ENCODE data around the gene PLSCR4.
"Not testable (repeated sequence)": the region's sequence is repeated elsewhere in the genome, so short reads cannot be mapped to it uniquely, and the experiment has no call there.

PLSCR4 gene, protein sequence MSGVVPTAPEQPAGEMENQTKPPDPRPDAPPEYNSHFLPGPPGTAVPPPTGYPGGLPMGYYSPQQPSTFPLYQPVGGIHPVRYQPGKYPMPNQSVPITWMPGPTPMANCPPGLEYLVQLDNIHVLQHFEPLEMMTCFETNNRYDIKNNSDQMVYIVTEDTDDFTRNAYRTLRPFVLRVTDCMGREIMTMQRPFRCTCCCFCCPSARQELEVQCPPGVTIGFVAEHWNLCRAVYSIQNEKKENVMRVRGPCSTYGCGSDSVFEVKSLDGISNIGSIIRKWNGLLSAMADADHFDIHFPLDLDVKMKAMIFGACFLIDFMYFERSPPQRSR
- 0 to 0.49 (median 0.08) reads per million in 18 experiments for total RNA-seq

- DNase-seq: peak in 1 of 2 donors; percentile 23
Measured at GRCh38 chr3:146250449-146251382, at the start of gene PLSCR4. PLSCR4 (minus strand) TSS chr3:146251105; CDS start chr3:146222071, 29,034 bp downstream.

DNA sequence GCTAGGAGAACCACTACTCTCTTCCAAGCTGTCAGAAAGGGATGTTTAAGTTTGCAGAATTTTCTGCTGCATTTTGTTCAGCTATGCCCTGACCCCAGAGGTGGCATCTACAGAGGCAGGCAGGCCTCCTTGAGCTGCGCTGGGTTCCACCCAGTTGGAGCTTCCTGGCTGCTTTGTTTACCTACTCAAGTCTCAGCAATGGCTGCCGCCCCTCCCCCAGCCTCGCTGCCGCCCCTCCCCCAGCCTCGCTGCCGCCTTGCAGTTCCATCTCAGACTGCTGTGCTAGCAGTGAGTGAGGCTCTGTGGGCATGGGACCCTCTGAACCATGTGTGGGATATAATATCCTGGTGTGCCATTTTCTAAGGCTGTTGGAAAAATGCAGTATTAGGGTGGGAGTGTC is 42.5 kb upstream of the PLSCR4 start:
- DNase-seq: not testable (repeated sequence)

DNA sequence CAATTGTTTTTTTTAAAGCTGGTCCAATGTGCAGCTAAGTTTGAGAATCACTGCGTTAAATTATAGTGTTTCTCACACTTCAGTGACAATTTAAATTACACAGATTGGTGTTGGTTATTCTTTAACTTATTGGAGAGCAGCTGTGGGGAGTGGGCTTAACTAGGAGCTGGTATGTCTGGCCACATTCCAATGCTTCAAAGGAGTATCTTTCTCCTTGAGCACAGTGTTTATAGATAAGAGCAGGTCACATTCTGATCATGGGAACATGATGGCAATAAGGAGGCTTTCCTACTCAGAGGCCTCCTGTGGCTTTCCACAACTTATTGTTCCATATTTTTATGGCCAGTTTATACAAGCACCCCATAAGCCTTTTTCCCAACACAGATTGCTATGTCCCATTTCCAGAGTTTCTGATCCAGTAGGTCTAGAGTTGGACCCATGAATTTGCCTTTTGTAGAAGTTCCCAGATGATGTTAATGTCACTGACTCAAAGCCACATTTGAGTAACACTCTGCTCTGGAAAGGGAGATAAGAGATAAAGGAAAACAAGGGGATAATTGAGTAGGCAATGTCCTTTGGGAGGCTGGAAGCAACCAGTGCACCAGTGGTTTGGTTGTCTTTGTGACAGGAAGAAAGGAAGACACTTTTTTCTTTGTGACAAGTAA is 33.0 kb upstream of the PLSCR4 start:
- DNase-seq: no peak

DNA sequence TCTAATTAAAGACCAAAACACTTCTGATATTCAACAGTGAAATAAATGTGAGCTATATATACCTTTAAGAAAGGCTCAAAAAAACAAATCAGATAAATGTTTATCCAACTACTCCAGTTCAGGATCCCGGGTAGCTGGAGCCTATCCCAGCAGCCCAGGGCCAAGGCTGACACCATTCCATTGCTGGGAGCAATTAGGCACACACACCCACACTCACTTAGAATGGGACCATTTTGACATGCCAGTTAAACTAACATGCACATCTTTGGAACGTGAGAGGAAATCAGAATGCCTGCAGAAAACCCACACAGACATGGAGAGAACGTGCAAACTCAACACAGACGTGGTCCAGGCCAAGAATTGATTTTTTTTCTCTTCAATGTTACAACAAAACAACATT is 30.0 kb upstream of the PLSCR4 start:
- no peak for DNase-seq

DNA sequence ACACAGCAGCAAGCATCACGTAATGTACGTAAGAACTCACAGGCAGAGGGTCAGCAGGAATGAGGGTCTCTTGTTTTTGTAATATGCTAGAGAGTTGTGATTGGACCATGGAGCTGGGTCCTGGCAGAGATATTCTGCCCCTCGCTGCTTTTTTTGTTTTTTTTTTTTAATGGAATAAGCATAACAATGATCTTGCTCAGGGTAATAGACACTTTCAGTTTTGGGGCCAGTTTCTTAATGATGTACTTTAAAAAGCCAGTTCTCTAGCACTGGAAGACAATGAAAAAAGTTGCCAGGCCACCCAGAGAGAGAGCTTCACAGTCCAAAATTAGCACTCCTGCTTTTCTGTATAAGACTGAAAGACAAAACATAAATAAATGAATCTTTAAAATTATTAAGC is 29.0 kb upstream of the PLSCR4 start:
- no peak for DNase-seq

- no peak for DNase-seq
Measured at GRCh38 chr3:146279013-146279412, 28.1 kb upstream of the PLSCR4 start.

- no peak for DNase-seq
Measured at GRCh38 chr3:146277953-146278631, 27.2 kb upstream of the PLSCR4 start.

- DNase-seq: no peak
Measured at GRCh38 chr3:146275476-146275875, 24.6 kb upstream of the PLSCR4 start.

GRCh38 chr3:146274833-146275232 is 23.9 kb upstream of the PLSCR4 start:
- DNase-seq: no peak

- DNase-seq: no peak
Measured at GRCh38 chr3:146273721-146274407, 23.0 kb upstream of the PLSCR4 start.

GRCh38 chr3:146271180-146271579 is 20.3 kb upstream of the PLSCR4 start:
- DNase-seq: no peak

DNA sequence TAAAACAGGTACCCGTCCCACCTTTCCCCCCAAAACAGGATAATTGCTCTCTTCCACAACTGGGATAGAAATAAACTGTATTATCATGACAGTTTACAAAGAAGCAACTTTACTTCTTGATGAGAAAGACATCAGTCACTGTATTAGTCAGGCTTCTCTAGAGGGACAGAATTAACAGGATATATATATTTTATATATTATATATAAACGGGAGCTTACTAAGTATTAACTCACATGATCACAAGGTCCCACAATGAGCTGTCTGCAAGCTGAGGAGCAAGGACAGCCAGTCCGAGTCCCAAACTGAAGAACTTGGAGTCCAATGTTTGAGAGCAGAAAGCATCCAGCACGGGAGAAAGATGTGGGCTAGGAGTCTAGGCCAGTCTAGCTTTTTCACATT is 18.4 kb upstream of the PLSCR4 start:
- no peak for DNase-seq

GRCh38 chr3:146268535-146269219 is 17.8 kb upstream of the PLSCR4 start:
- no peak for DNase-seq

DNA sequence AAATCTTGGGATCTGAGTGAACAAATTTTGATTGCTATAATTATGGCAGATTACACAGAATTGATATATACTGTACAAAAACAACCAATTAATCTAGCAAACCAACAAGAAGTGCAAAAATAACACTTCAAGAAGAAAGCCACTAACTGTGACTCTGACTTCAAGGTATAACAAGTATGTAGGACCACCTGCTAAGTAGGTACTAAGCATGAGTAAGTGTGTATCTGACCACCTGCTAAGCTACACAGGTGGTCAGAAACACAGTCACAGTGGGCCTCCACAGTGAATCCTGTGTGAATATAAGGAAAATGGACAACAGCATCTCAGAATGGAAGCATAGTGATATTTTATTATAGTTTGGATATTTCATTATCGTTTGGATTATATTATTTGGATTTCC is 14.8 kb upstream of the PLSCR4 start:
- DNase-seq: no peak

- DNase-seq: no peak
Measured at GRCh38 chr3:146262371-146263110, 11.6 kb upstream of the PLSCR4 start.

DNA sequence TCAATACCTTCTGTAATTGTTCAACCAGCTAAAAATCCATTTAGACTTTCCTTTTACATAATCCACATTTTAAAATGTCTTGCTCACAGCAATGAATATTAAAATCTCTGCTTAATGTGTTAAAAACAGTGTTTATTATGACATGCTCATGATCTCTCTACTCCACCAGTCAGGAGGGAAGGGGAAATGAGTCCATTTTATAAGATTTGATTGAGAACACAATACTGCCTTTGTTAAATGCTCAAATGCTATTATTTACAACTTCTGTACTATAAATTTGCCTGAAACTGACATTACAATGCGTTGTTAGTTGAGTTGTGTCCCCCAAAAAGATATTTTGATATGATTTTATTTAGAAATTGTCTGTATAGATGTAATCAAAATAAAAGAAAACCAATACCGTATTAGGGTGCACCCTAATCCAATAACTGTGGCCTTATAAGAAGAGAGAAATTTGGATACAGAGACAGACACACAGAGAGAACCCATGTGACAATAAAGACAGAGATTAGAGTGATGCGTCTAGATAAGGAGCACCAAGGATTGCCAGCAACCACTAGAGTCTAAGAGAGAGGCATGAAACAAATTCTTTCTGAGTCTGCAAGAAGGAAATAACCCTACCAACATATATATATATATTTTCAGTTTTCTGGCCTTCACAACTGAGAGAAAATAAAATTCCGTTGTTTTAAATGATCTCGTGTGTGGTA is 9.1 kb upstream of the PLSCR4 start:
- DNase-seq: no peak

- DNase-seq: no peak
Measured at GRCh38 chr3:146256851-146257486, 6.1 kb upstream of the PLSCR4 start.

GRCh38 chr3:146252445-146252844 is 1.5 kb upstream of the PLSCR4 start:
- DNase-seq: not testable (repeated sequence)

GRCh38 chr3:146249921-146250320 is 984 bp downstream of the PLSCR4 start:
- DNase-seq: no peak

Data from inflammatory macrophage (primary cell).